Smooth muscle cell of the brain vasculature (primary cell): ENCODE results near the gene SYT2.
"Not testable (repeated sequence)": the region's sequence is repeated elsewhere in the genome, so short reads cannot be mapped to it uniquely, and the experiment has no call there.

ENCODE experiments used
- DNase-seq: peaks from one replicate; pipeline ENCODE4 v3.0.0-alpha.2; 2012; ENCODE audit warnings: low read depth, low spot score

SYT2 gene

GRCh38 chr1:202643397-202644218 is 66.6 kb downstream of the SYT2 start:
- no peak for DNase-seq

- DNase-seq, result no peak
Observed at GRCh38 chr1:202642619-202643291, 67.5 kb downstream of the SYT2 start.

DNA sequence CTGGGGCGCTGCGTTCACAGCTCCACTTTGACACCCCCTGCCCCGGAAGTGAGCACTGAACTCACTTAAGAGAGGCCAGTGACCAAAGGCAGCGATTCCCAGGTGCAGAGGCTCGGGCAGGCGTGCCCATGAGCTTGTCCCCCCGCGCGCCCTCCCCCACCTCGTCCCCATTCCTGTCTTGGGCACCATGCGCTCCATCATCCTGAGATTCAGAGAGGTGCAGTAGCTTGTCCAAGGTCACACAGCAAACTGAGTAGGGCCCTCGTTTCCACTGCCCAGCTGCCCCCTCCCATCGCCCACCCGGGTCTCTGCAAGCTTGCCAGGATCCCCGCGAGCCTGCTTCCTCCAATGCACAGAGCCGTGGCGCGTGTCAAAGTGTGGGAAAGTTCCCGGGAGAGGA is 68.0 kb downstream of the SYT2 start:
- DNase-seq, result no peak

DNA sequence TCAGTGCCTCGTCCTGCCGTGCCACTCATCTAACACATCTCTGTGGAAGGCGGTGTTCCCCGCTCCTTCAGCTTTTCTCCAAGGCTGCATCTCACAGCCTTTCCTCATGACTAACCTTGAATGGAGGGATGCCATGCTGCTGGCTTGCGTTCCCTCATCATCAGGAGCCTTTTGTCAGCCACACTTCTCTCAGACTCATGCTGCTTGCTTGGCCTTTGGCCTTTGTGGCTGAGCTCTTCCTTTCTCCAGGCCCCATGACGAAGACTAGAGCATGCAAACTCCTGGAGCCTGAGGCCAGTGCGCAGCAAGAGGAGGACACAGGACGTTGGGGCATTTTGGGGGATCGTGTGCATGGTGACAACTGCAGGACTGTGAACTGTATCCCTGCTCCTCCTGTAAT is 70.8 kb downstream of the SYT2 start:
- no peak for DNase-seq

DNA sequence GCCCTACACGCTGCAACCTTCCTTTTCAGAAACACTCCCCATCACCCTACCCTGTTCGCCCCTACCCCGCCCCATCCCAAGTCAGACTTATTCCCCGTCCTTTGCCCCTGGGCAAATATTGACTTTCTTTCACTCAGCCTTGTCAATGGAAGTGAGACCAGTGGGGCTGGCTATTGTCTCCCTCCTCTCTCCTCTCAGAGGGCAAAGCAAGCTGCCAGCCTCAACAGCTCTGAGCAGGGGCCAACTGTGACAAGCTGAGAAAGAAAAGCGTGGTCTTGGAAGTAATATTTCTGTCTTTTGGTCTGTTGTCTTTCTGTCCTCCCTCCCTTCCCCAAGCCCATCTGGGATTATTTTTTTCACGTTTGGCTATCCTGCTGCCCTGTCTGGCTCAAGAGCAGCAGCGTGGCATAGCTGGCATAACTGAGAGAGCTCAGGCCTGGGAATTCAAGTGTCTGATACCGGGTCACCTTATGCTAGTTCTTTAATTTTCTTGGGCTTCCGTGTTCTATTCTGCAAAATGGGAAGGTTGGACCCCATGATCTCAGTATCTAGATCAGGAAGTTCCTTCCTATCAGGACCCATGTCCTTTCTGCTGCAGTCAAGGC is 71.5 kb downstream of the SYT2 start:
- DNase-seq, result not testable (repeated sequence)

- DNase-seq, result no peak
Observed at GRCh38 chr1:202638019-202638700, 72.1 kb downstream of the SYT2 start.

DNA sequence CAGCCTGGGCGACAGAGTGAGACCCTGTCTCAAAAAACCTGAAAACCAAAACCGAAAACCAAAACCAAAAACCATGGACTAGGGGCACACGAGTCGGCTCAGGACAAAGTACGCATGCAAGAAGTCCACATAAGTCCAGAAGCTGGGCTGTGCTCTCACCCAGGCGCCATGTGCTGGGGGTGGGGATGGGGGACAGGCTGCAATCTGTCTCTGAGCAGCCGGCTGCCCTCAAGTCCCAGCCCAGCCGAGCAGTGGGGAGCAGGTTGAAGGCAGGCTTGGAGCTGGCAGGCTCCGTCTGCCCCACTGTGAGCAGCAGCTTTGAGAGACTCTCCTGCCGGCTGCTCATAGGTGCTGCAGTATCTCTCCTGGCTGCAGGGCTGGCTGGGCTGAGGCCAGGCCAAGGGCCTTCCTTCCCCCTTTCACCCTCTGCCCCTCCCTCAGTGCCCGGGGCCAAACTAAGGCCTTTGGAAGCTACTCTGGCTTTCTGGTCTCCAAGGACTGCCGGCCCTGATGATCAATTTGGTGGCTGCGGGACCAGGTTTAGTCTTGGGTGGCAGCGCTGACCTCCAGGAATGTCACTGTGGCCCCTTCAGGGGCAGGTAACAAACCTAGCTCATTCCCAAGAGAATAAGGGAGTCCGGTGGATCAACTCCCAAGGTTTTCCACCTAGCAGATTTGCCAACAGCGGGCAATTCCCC is 72.8 kb downstream of the SYT2 start:
- not testable (repeated sequence) for DNase-seq

GRCh38 chr1:202636171-202636570 is 74.1 kb downstream of the SYT2 start:
- DNase-seq, result not testable (repeated sequence)

DNA sequence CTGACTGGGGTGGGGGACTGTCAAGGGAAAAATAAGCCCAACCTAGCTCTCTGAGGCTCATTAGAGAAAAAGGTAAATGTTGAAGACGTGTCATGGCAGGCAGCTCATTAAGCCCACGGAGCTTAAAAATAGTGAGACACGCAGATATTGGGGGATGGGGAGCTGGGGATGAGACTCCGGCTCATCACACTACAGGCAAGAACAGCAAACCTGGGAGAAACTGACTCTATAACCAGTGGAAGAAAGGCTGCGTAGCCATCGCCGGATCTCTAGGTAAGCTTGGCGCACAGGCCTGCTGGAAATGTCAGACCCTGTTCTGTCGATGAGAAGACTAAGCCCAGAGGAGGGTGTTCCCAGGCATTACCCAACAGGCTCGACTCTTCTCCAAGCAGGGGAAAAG is 78.0 kb downstream of the SYT2 start:
- DNase-seq, result no peak

DNA sequence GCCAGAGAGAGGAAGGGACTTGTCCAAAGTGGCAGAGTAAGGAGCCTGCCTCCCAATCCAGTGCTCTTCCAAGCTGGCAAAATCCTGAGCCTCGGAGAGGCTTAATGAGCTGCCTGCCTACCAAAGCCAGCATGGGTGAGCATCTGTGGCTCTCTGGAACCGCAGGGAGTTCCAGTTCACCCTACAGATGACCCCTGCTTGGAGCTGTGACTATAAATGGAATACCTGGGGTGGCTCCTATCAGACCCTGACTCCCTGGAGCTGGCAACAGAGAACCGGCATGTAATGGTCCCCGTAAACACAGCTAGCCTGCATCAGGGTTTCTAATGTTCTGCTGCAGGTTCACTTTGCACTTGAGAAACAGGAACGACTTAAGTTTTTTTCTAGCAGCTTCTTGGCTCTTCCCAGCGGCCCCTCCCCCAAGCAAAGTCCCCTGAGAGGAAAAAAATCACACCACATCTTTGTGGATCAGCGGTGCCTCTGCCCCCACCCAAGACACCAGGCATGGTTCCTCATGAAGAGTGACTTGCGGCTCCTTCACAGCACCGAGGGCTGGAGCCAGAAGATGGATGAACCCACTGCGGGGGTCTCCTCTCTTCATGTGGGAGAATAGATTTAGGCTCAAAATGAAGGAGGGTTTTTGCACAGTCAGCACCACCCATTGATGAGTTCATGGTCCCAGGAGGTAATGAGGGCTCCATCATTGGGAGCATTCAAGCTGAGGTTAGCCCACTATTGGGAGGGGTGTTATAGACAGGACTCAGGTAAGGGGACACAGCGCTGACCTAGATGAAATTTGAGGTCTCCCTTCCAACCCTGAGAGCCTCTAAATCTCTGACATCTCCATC is 79.0 kb downstream of the SYT2 start:
- no peak for DNase-seq

- DNase-seq, result no peak
Observed at GRCh38 chr1:202630541-202630940, 79.7 kb downstream of the SYT2 start.

GRCh38 chr1:202630096-202630495 is 80.2 kb downstream of the SYT2 start:
- DNase-seq, result not testable (repeated sequence)

DNA sequence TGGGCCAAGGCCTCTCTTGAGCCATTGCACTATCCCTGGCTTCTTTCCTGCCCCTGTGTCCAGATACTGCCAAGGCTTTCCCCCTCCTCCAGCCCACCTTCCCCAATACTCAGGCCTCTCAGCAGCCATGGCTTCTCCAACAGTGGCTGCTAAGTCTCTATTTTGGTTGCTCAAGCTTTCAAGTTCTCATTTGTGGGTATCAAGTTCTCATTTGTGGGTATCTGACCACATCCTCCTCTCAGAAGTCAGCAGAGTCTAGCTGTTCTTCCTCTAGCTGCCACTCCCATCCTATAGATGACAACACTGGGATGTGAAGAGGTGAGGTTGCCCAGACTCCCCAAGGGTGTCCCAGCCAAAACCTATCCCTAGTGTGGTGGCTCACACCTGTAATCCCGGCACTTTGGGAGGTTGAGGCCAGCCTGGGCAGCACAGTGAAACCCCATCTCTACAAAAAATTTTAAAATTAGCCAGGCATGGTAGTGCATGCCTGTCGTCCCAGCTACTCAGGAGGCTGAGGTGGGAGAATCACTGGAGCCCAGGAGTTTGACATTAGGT is 80.9 kb downstream of the SYT2 start:
- not testable (repeated sequence) for DNase-seq

- DNase-seq, result no peak
Observed at GRCh38 chr1:202628646-202629215, 81.5 kb downstream of the SYT2 start.

GRCh38 chr1:202627841-202628565 is 82.3 kb downstream of the SYT2 start:
- no peak for DNase-seq

DNA sequence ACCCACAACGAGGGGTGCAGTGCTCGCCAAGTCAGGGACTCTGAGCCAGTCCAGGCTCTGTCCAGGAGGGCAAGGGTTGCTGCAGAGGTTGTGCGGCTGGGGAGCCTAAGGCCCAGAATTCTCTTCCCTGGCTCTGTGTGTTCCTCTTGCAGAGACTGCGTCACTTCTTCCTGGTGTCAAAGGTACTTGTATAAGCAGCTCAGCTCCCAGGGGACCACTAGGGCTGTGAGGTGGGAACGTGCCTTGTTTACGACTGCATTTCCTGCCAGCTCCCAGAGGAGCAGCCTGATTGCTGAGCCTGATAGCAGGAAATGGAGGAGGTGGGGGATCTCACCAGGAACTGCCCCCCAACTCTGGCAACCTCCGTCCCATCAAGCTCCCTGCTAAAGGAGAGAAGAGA is 83.2 kb downstream of the SYT2 start:
- DNase-seq, result not testable (repeated sequence)

DNA sequence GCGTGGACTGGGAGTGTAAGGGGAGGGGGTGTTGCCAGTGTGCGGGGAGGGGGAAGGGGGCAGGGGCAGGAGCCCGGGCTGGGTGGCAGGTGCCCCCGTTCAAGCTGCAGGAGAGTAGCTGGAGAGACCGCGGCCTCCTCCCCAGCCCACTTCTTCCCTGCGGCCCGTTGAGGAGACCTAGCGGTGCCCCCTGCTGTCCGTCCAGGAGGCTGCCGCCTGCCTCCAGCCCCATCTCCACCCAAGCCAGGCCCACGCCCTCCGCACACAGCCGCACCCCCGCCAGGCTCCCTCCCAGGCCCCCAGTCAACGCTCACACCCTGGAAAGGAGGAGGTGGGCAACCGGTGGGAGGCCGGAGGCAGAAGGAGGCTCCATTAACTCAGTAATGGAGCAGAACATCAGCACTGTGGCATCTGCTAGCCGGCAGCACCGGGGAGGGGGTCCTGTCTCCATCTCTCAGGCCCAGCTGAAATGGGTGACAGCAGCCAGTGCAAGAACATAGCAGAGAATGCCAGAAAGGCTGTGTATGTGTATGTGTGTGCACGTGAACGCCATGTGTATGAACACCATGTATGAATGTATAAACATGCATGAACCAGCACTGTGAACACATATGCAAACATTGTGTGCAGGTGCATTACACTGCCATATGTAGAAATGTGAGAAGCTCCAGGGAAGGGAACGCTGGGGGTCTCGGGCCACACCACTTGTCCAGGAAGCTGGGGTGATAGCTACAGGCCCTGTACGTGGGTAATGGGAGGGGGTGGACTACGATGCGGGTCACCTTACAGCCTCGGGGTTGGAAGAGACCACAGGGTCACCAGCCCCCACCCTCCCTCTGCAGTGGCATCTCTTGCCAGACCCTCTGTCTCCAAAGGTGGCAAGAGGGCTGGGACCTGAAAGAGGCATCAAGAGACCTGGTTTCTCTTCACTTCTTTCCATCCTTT is 84.6 kb downstream of the SYT2 start:
- DNase-seq, result no peak

GRCh38 chr1:202624781-202625108 is 85.5 kb downstream of the SYT2 start:
- no peak for DNase-seq
